H1 (cell line): ENCODE data around the gene PNMA1. TPM values are rescaled to one million over a fixed set of nuclear protein-coding genes. Genes with fewer than 3 reads are reported as not detected.

Source experiments
- CTCF ChIA-PET: fragments of 300-600 bp; sonication (Branson Sonifier 250); formaldehyde crosslinking; loops from one replicate; lab custom pipeline; 2021; ENCODE audit not compliant: partially characterized antibody; lab: Charles Lee
- POLR2A ChIA-PET: fragments of 300-600 bp; sonication (Branson Sonifier 250); formaldehyde crosslinking; loops from one replicate; lab custom pipeline; 2021; ENCODE audit warnings: inconsistent platforms; ENCODE audit not compliant: partially characterized antibody; lab: Charles Lee
- DNase-seq, 2 experiments: peaks; one replicate each; pipeline versions ENCODE4 v3.0.0 to v3.0.0-alpha.2; 2010 to 2022; ENCODE audit warnings: low spot score in 2 of 2, low read depth in 1 of 2, mixed read lengths in 1 of 2
- FAIRE-seq: peaks from 2 replicates; lab custom pipeline; 2011; peaks lifted over from hg19 to GRCh38; lab: Jason Lieb, UNC
- H2AFZ ChIP-seq: 2 replicates; pipeline ENCODE4 v1.8.1; 2012; ENCODE audit warnings: low read length, inconsistent platforms
- H2AK5ac ChIP-seq: 2 replicates; pipeline ENCODE4 v1.6.1; 2013; ENCODE audit warnings: low read depth, low read length
- H2BK120ac ChIP-seq: replicated peaks from 2 replicates; pipeline ENCODE3; 2013; ENCODE audit warnings: low read depth, low read length, inconsistent platforms
- H2BK12ac ChIP-seq: 2 replicates; pipeline ENCODE4 v1.6.1; 2013; ENCODE audit warnings: low read depth, low read length
- H2BK15ac ChIP-seq: 2 replicates; pipeline ENCODE4 v1.6.1; 2013; ENCODE audit warnings: low read length
- H2BK20ac ChIP-seq: 2 replicates; pipeline ENCODE4 v1.6.1; 2013; ENCODE audit warnings: low read length
- H2BK5ac ChIP-seq: 2 replicates; pipeline ENCODE4 v1.6.1; 2013; ENCODE audit warnings: low read depth, low read length
- H3K14ac ChIP-seq: 2 replicates; pipeline ENCODE4 v1.6.1; 2013; ENCODE audit warnings: inconsistent platforms; ENCODE audit not compliant: insufficient read length
- H3K18ac ChIP-seq: 2 replicates; pipeline ENCODE4 v1.6.1; 2013; ENCODE audit warnings: low read length; ENCODE audit errors: extremely low read depth
- H3K23ac ChIP-seq: 2 replicates; pipeline ENCODE4 v1.6.1; 2013; ENCODE audit warnings: inconsistent platforms; ENCODE audit not compliant: insufficient read length
- H3K23me2 ChIP-seq: 2 replicates; pipeline ENCODE4 v1.6.1; 2013; ENCODE audit warnings: low read depth, low read length
- H3K27ac ChIP-seq: 2 replicates; pipeline ENCODE4 v1.6.1; 2011; ENCODE audit warnings: low read depth, low read length, inconsistent platforms
- H3K27me3 ChIP-seq, 4 experiments: replicated peaks in 1 of 4; 1 replicate in 1 of 4; 2 replicates in 3 of 4; pipeline versions ENCODE4 v1.6.1 to v1.8.1; 2011 to 2013; ENCODE audit warnings: low read length in 3 of 4, mild to moderate bottlenecking in 3 of 4, inconsistent platforms in 2 of 4, mixed read lengths in 2 of 4, moderate library complexity in 1 of 4; ENCODE audit not compliant: control insufficient read depth in 3 of 4, insufficient read depth in 3 of 4; ENCODE audit errors: extremely low read depth in 1 of 4
- H3K36me3 ChIP-seq, 4 experiments: 2 replicates each; pipeline versions ENCODE4 v1.6.1 to v1.8.1; 2011 to 2013; ENCODE audit warnings: mild to moderate bottlenecking in 4 of 4, low read length in 3 of 4, moderate library complexity in 2 of 4, control low read depth in 1 of 4, inconsistent platforms in 1 of 4; ENCODE audit not compliant: insufficient read depth in 4 of 4, control insufficient read depth in 2 of 4
- H3K4ac ChIP-seq: replicated peaks from 2 replicates; pipeline ENCODE3; 2013; ENCODE audit warnings: low read length, low read depth, mixed read lengths, inconsistent platforms; ENCODE audit not compliant: insufficient read length
- H3K4me1 ChIP-seq, 4 experiments: replicated peaks in 1 of 4; 1 replicate in 1 of 4; 2 replicates in 3 of 4; pipeline versions ENCODE4 v1.6.1 to v1.8.1; 2011 to 2013; ENCODE audit warnings: low read length in 3 of 4, inconsistent platforms in 2 of 4, mixed read lengths in 1 of 4; ENCODE audit not compliant: insufficient read depth in 4 of 4, control insufficient read depth in 3 of 4
- H3K4me2 ChIP-seq, 2 experiments: 2 replicates each; pipeline versions ENCODE4 v1.6.1 to v1.8.1; 2011 to 2013; ENCODE audit warnings: low read depth in 2 of 2, low read length in 2 of 2, control low read depth in 1 of 2, inconsistent platforms in 1 of 2, mild to moderate bottlenecking in 1 of 2; ENCODE audit not compliant: insufficient read depth in 1 of 2
- H3K4me3 ChIP-seq, 4 experiments: fragments of 200-600, 300-600 bp in 1 of 4; sonication (generic), shearing (Covaris generic), sonication (Bioruptor Twin) in 1 of 4; 2 replicates each; pipeline versions ENCODE4 v1.5.1 to v1.8.1; 2011 to 2016; ENCODE audit warnings: low read length in 4 of 4, low read depth in 3 of 4, control low read depth in 2 of 4, inconsistent platforms in 2 of 4, mild to moderate bottlenecking in 2 of 4, mixed read lengths in 1 of 4, moderate library complexity in 1 of 4; ENCODE audit not compliant: insufficient read depth in 2 of 4; ENCODE audit errors: extremely low read depth in 1 of 4
- H3K56ac ChIP-seq: replicated peaks from 2 replicates; pipeline ENCODE3; 2013; ENCODE audit warnings: low read depth, mild to moderate bottlenecking, mixed read lengths, low read length, inconsistent platforms; ENCODE audit not compliant: insufficient read length
- H3K79me1 ChIP-seq: 2 replicates; pipeline ENCODE4 v1.6.1; 2013; ENCODE audit warnings: low read depth, low read length, control low read depth
- H3K79me2 ChIP-seq, 2 experiments: 2 replicates each; pipeline versions ENCODE4 v1.6.1 to v1.8.1; 2012 to 2013; ENCODE audit warnings: low read length in 2 of 2, mild to moderate bottlenecking in 2 of 2, inconsistent platforms in 1 of 2; ENCODE audit not compliant: insufficient read depth in 2 of 2, control insufficient read depth in 1 of 2
- H3K9ac ChIP-seq, 4 experiments: replicated peaks in 1 of 4; 1 replicate in 1 of 4; 2 replicates in 3 of 4; pipeline versions ENCODE4 v1.6.1 to v1.8.1; 2011 to 2013; ENCODE audit warnings: low read depth in 3 of 4, low read length in 3 of 4, control low read depth in 2 of 4, mild to moderate bottlenecking in 2 of 4, moderate library complexity in 2 of 4, inconsistent platforms in 1 of 4; ENCODE audit errors: extremely low read depth in 1 of 4
- H3K9me3 ChIP-seq, 2 experiments: 2 replicates each; pipeline versions ENCODE4 v1.6.1 to v1.8.1; 2012 to 2013; ENCODE audit warnings: mild to moderate bottlenecking in 2 of 2, moderate library complexity in 2 of 2, control low read depth in 1 of 2, inconsistent platforms in 1 of 2, low read depth in 1 of 2, low read length in 1 of 2, mixed read lengths in 1 of 2; ENCODE audit not compliant: insufficient read depth in 2 of 2
- H4K20me1 ChIP-seq, 2 experiments: replicated peaks in 1 of 2; 2 replicates each; pipeline versions ENCODE3 to v1.8.1; 2011 to 2013; ENCODE audit warnings: inconsistent platforms in 2 of 2, low read length in 2 of 2, mild to moderate bottlenecking in 1 of 2; ENCODE audit not compliant: insufficient read depth in 2 of 2, control insufficient read depth in 1 of 2
- H4K5ac ChIP-seq: 2 replicates; pipeline ENCODE4 v1.6.1; 2013; ENCODE audit warnings: low read length, low read depth, mixed read lengths, inconsistent platforms; ENCODE audit not compliant: insufficient read length
- H4K8ac ChIP-seq: 2 replicates; pipeline ENCODE4 v1.8.0; 2013; ENCODE audit warnings: mild to moderate bottlenecking, moderate library complexity, low read length, inconsistent platforms; ENCODE audit not compliant: insufficient read depth; ENCODE audit errors: extremely low read depth
- H4K91ac ChIP-seq: replicated peaks from 2 replicates; pipeline ENCODE3; 2013; ENCODE audit warnings: low read length, mixed read lengths, inconsistent platforms; ENCODE audit not compliant: insufficient read length
- ATF2 ChIP-seq: IDR thresholded peaks from 2 replicates; pipeline ENCODE4 v1.6.1; 2012; ENCODE audit warnings: low read length, inconsistent platforms
- CREB1 ChIP-seq: IDR thresholded peaks from 2 replicates; pipeline ENCODE4 v1.6.1; 2012; ENCODE audit warnings: inconsistent platforms
- KDM4A ChIP-seq: IDR thresholded peaks from one replicate; pipeline ENCODE4 v1.7.1; 2012; ENCODE audit warnings: low read depth, mild to moderate bottlenecking, moderate library complexity, low read length, inconsistent platforms; ENCODE audit not compliant: severe bottlenecking
- MAFK ChIP-seq: IDR thresholded peaks from 2 replicates; pipeline ENCODE4 v1.6.1; 2012; ENCODE audit warnings: low read depth, mild to moderate bottlenecking, improper control_type of control experiment, low read length
- WGBS, 2 experiments: shearing (Covaris generic) in 1 of 2; methylation state at CpG; one replicate each; pipeline versions ENCODE4 v1.1.6 to v1.1.7; 2013 to 2015; ENCODE audit warnings: low lambda C conversion rate in 2 of 2, mixed read lengths in 2 of 2, inconsistent platforms in 1 of 2, low coverage in 1 of 2, missing lambda C conversion rate in 1 of 2; ENCODE audit not compliant: insufficient replicate concordance in 2 of 2, insufficient coverage in 1 of 2, insufficient read length in 1 of 2; ENCODE audit errors: extremely low coverage in 1 of 2, missing lambda C conversion rate in 1 of 2; 5-methylcytosine and 5-hydroxymethylcytosine counted together
- polyA plus RNA-seq, 7 experiments: library from polyadenylated mRNA; depleted of rRNA in 3 of 7; stranded (reverse) in 5 of 7; unstranded in 2 of 7; fragments of >200 nt in 5 of 7; fragments of 200-250 nt in 2 of 7; gene quantifications; 1 replicate in 5 of 7; 2 replicates in 1 of 7; 4 replicates in 1 of 7; pipeline versions ENCODE4 v1.2.1 to v1.2.3, GENCODE V29; 2011 to 2013; ENCODE audit warnings: missing spikeins in 2 of 7, mixed read lengths in 2 of 7
- total RNA-seq: library from RNA; stranded (reverse); fragmentation: NEBNext Ultra II Directional; extraction: Animal tissue kit (Norgen Biotek cat#: 25700); gene quantifications from 2 replicates; pipeline ENCODE4 v1.2.1, GENCODE V29; 2021
- TF ChIP-seq, protein P1 (sequence below): IDR thresholded peaks from 2 replicates; pipeline ENCODE4 v1.6.1; 2012; ENCODE audit warnings: inconsistent platforms

PNMA1 gene
- total and polyA plus RNA-seq, 2 of the 8 experiments (the other 6 are each of a cell fraction or from before 2014, with no cell fraction given): 15.8 to 52.7 TPM

GRCh38 chr14:73741876-73742519, 27.8 kb upstream of the PNMA1 start:
- peak overlapping the region; percentile 74; the same call in 1 of the 2 replicates for H2BK15ac ChIP-seq
- H4K20me1 ChIP-seq: peaks cover 8 to 11% of the 10 kb centered on the region in 2 experiments
- H3K27ac ChIP-seq: peak overlapping the region; percentile 6; the same call in 1 of the 2 replicates
- POLR2A ChIA-PET: interaction anchor here (0.8 to 2.5 kb wide), 12 partner anchors 9 to 144 kb away, joined by 3 to 13 read pairs (median 4); partner anchors contain the start of genes ACOT6 and ZNF410
- peak overlapping the region; percentile 49 to 57 for H3K4me2 ChIP-seq
- DNase-seq (no peak), FAIRE-seq (no peak)
- peak overlapping the region; percentile 89 for H2BK12ac ChIP-seq
- peak overlapping the region; percentile 92 for H2BK5ac ChIP-seq
- H2BK20ac ChIP-seq: no peak overlapping the region
- peaks cover 0 to 31% of the 10 kb centered on the region in 2 experiments; a peak in 1 of 4 replicates for H3K79me2 ChIP-seq
- peak overlapping the region in 3 of 4 experiments; percentile 1 to 43 (median 19); a peak in 4 of 8 replicates for H3K4me3 ChIP-seq
- H3K23me2 ChIP-seq: no peaks in the 10 kb centered on the region
- no peak overlapping the region for H2BK120ac ChIP-seq
- no peak overlapping the region for H3K9ac ChIP-seq
- no peak overlapping the region for H3K56ac ChIP-seq
- peak overlapping the region; percentile 45 for H4K8ac ChIP-seq
- peak overlapping the region; percentile 80 for H4K91ac ChIP-seq
- H2AK5ac ChIP-seq: no peak overlapping the region
- peak overlapping the region; percentile 13 for H4K5ac ChIP-seq
- no peak overlapping the region for H3K14ac ChIP-seq
- CTCF ChIA-PET: interaction anchor here (0.5 to 11.1 kb wide), 13 partner anchors 12 to 108 kb away, joined by 3 to 198 read pairs (median 5); a partner anchor contains a TSS
- WGBS, 2 experiments: 51% methylated on average over 16 of the region's 17 CpGs; no CpG with 5 or more reads in 1 of the 2 experiments
- no peak for TF ChIP-seq MAFK
- no peak for TF ChIP-seq CREB1
- TF ChIP-seq KDM4A: no peak
- no peak for TF ChIP-seq ATF2
- TF ChIP-seq, protein P1, sequence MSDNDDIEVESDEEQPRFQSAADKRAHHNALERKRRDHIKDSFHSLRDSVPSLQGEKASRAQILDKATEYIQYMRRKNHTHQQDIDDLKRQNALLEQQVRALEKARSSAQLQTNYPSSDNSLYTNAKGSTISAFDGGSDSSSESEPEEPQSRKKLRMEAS: peak; percentile 76
- peak overlapping the region; percentile 62 for H3K18ac ChIP-seq
- peak overlapping the region; percentile 82 for H3K4ac ChIP-seq
- no peak overlapping the region for H3K23ac ChIP-seq
- peaks cover 11 to 46% (median 35%) of the 10 kb centered on the region in 4 experiments for H3K4me1 ChIP-seq
- H3K27me3 ChIP-seq: no peaks in the 10 kb centered on the region
- H3K9me3 ChIP-seq: no peaks in the 10 kb centered on the region
- no peak overlapping the region for H2AFZ ChIP-seq
- peaks cover 0 to 11% (median 2%) of the 10 kb centered on the region in 4 experiments; a peak in 2 of 8 replicates for H3K36me3 ChIP-seq
- peaks cover 8% of the 10 kb centered on the region for H3K79me1 ChIP-seq
